Epithelial cell of prostate (primary cell): ENCODE data around the gene E2F4.
A peak's percentile ranks its signal among the peaks of the same experiment; 100 is the strongest.

Experiments
- DNase-seq: peaks from one replicate; pipeline ENCODE4 v3.0.0-alpha.2; 2011; ENCODE audit warnings: low read depth, low spot score
- H3K27ac ChIP-seq: fragments of 450-650 bp; 2 replicates; pipeline ENCODE4 v1.5.1; 2017; ENCODE audit warnings: mild to moderate bottlenecking

The E2F4 gene

GRCh38 chr16:67188323-67188722 lies 3.6 kb upstream of the E2F4 start:
- no peak for DNase-seq
- no peak overlapping the region for H3K27ac ChIP-seq

- DNase-seq: no peak
- H3K27ac ChIP-seq: no peak overlapping the region
Observed at GRCh38 chr16:67188798-67189197, 3.2 kb upstream of the E2F4 start.

- H3K27ac ChIP-seq: no peak within 1 kb of the TSS
- no peak for DNase-seq
Observed at GRCh38 chr16:67190041-67190440, 1.9 kb upstream of the E2F4 start, which contains the start of gene EXOC3L1. TSS of gene EXOC3L1 (minus strand) at chr16:67190136. CDS start at chr16:67189676, 460 bp downstream.

- DNase-seq: no peak
- no peak overlapping the region for H3K27ac ChIP-seq
Observed at GRCh38 chr16:67190448-67191399, 1.2 kb upstream of the E2F4 start.

GRCh38 chr16:67191411-67191994 lies 452 bp upstream of the E2F4 start:
- H3K27ac ChIP-seq: no peak overlapping the region
- no peak for DNase-seq

GRCh38 chr16:67192781-67193361 lies 916 bp downstream of the E2F4 start:
- peak overlapping the region; percentile 56 for H3K27ac ChIP-seq
- no peak for DNase-seq

- no peak overlapping the region for H3K27ac ChIP-seq
Observed at GRCh38 chr16:67193536-67193935, 1.6 kb downstream of the E2F4 start.

GRCh38 chr16:67194260-67194659 lies 2.3 kb downstream of the E2F4 start:
- DNase-seq: no peak
- no peak overlapping the region for H3K27ac ChIP-seq

More at GRCh38 chr16:67193536-67193935, 1.6 kb downstream of the E2F4 start:
- DNase-seq: no peak

GRCh38 chr16:67195676-67196075 lies 3.7 kb downstream of the E2F4 start:
- DNase-seq: no peak
- no peak overlapping the region for H3K27ac ChIP-seq

- DNase-seq: no peak
- H3K27ac ChIP-seq: no peak overlapping the region
Observed at GRCh38 chr16:67196881-67197280, 4.9 kb downstream of the E2F4 start.

- DNase-seq: no peak
- H3K27ac ChIP-seq: peak overlapping the region; percentile 81
Observed at GRCh38 chr16:67197704-67198103, 5.7 kb downstream of the E2F4 start.

- peak overlapping the region; percentile 81 for H3K27ac ChIP-seq
- peak; percentile 36 for DNase-seq
Observed at GRCh38 chr16:67198238-67198734, 6.3 kb downstream of the E2F4 start.

- no peak for DNase-seq
- H3K27ac ChIP-seq: peak within 1 kb of the TSS; percentile 81
Observed at GRCh38 chr16:67199011-67199807, 7.3 kb downstream of the E2F4 start, which contains the start of gene ELMO3. TSS of gene ELMO3 (plus strand) at chr16:67199131. CDS start at chr16:67199327, 196 bp downstream.

- peak overlapping the region; percentile 81 for H3K27ac ChIP-seq
- no peak for DNase-seq
Observed at GRCh38 chr16:67199808-67200198, 7.8 kb downstream of the E2F4 start.

GRCh38 chr16:67200491-67200890 lies 8.5 kb downstream of the E2F4 start:
- no peak overlapping the region for H3K27ac ChIP-seq

GRCh38 chr16:67201411-67202345 lies 9.7 kb downstream of the E2F4 start:
- DNase-seq: no peak
- H3K27ac ChIP-seq: no peak overlapping the region

More at GRCh38 chr16:67200491-67200890, 8.5 kb downstream of the E2F4 start:
- DNase-seq: no peak

GRCh38 chr16:67202426-67202825 lies 10.5 kb downstream of the E2F4 start:
- no peak overlapping the region for H3K27ac ChIP-seq
- no peak for DNase-seq

- no peak overlapping the region for H3K27ac ChIP-seq
- no peak for DNase-seq
Observed at GRCh38 chr16:67202956-67203493, 11.1 kb downstream of the E2F4 start.

GRCh38 chr16:67204076-67204475 lies 12.1 kb downstream of the E2F4 start:
- H3K27ac ChIP-seq: no peak overlapping the region
- no peak for DNase-seq
